Suprapubic skin (tissue), 2 donors: ENCODE measurements around the gene CSTPP1.

Experiments
- EP300 ChIP-seq: sonication (generic); formaldehyde crosslinking; IDR thresholded peaks from one replicate; pipeline ENCODE4 v1.6.1; 2017; ENCODE audit warnings: antibody characterized with exemption
- POLR2A ChIP-seq, 2 donors: fragments of 450-650 bp; IDR thresholded peaks; one replicate each; pipeline ENCODE4 v1.6.1; 2017; ENCODE audit warnings: antibody characterized with exemption in 2 of 2, mild to moderate bottlenecking in 2 of 2, moderate library complexity in 2 of 2

- TF ChIP-seq POLR2A (IDR thresholded peaks at IDR 0.05), result no peak
- TF ChIP-seq EP300, result no peak
Observed at GRCh38 chr11:47177229-47177845, 240.8 kb downstream of the CSTPP1 start.
